OCI-LY1 (cell line): Measurements from ENCODE around the gene STPG1.

Experiments
- H2AFZ ChIP-seq: fragments of 200-600 bp; sonication (generic), shearing (Covaris generic); 2 replicates; pipeline ENCODE4 v1.6.0; 2014; ENCODE audit warnings: antibody characterized with exemption, mild to moderate bottlenecking, low read length
- H3F3A ChIP-seq: fragments of 200-600 bp; sonication (generic), shearing (Covaris generic); 2 replicates; pipeline ENCODE4 v1.6.0; 2014; ENCODE audit warnings: mild to moderate bottlenecking, antibody characterized with exemption, low read length, moderate library complexity; ENCODE audit not compliant: insufficient read depth
- H3K27ac ChIP-seq: fragments of 200-600 bp; sonication (generic); 2 replicates; pipeline ENCODE4 v1.5.1; 2014; ENCODE audit warnings: low read length, mixed run types, mild to moderate bottlenecking, low read depth; ENCODE audit not compliant: poor library complexity, severe bottlenecking
- H3K27me3 ChIP-seq: fragments of 200-600 bp; sonication (generic); 2 replicates; pipeline ENCODE4 v1.6.0; 2014; ENCODE audit warnings: antibody characterized with exemption, mild to moderate bottlenecking, low read length, moderate library complexity; ENCODE audit not compliant: insufficient read depth
- H3K36me3 ChIP-seq: fragments of 200-600 bp; sonication (generic); 2 replicates; pipeline ENCODE4 v1.6.1; 2014; ENCODE audit warnings: mild to moderate bottlenecking, antibody characterized with exemption, low read length, moderate library complexity, mixed read lengths; ENCODE audit not compliant: insufficient read depth
- H3K4me1 ChIP-seq: fragments of 200-600 bp; sonication (generic); 2 replicates; pipeline ENCODE4 v1.5.1; 2014; ENCODE audit warnings: mild to moderate bottlenecking, low read length, moderate library complexity; ENCODE audit not compliant: insufficient read depth, severe bottlenecking
- H3K4me2 ChIP-seq: fragments of 200-600 bp; sonication (generic), shearing (Covaris generic); 2 replicates; pipeline ENCODE4 v1.6.1; 2014; ENCODE audit warnings: low read length
- H3K4me3 ChIP-seq: fragments of 200-600 bp; sonication (generic); 2 replicates; pipeline ENCODE4 v1.5.1; 2014; ENCODE audit warnings: low read length, low read depth, mild to moderate bottlenecking, mixed read lengths; ENCODE audit not compliant: poor library complexity, severe bottlenecking
- H3K79me2 ChIP-seq: fragments of 200-600 bp; shearing (Covaris generic); 2 replicates; pipeline ENCODE4 v1.6.1; 2016; ENCODE audit warnings: mixed run types, low read length, mixed read lengths; ENCODE audit not compliant: insufficient read depth
- H3K9ac ChIP-seq: fragments of 200-600 bp; sonication (generic), shearing (Covaris generic); 2 replicates; pipeline ENCODE4 v1.6.1; 2014; ENCODE audit warnings: mild to moderate bottlenecking, low read length, mixed read lengths
- H3K9me2 ChIP-seq: fragments of 200-600 bp; sonication (generic), shearing (Covaris generic); 2 replicates; pipeline ENCODE4 v1.6.1; 2014; ENCODE audit warnings: low read depth, mild to moderate bottlenecking, low read length, mixed read lengths
- H3K9me3 ChIP-seq: fragments of 200-600 bp; shearing (Covaris generic); 2 replicates; pipeline ENCODE4 v1.6.1; 2014; ENCODE audit warnings: low read length, mixed read lengths
- H4K20me1 ChIP-seq: fragments of 200-600 bp; sonication (generic), shearing (Covaris generic); 2 replicates; pipeline ENCODE4 v1.6.0; 2016; ENCODE audit warnings: mild to moderate bottlenecking, low read length; ENCODE audit not compliant: insufficient read depth
- CTCF ChIP-seq: fragments of 200-600 bp; sonication (generic), shearing (Covaris generic); IDR thresholded peaks from 2 replicates; pipeline ENCODE4 v1.5.1; 2017; ENCODE audit warnings: mild to moderate bottlenecking, antibody characterized with exemption, low read length, moderate library complexity, mixed read lengths
- EZH2 ChIP-seq: fragments of 200-600 bp; sonication (generic), shearing (Covaris generic); IDR thresholded peaks from 2 replicates; pipeline ENCODE4 v1.8.0; 2017; ENCODE audit warnings: borderline replicate concordance, mixed run types, mild to moderate bottlenecking, antibody characterized with exemption, low read length, moderate library complexity, mixed read lengths

STPG1 gene

GRCh38 chr1:24318615-24319311 lies 94.8 kb downstream of the STPG1 start:
- Histone ChIP-seq H3K36me3 (no peaks in the 10 kb centered on the region), H3K27me3 (0 out of 2 replicates have a peak, but pooled peaks cover 3% of the 10 kb centered on the region), H3K9me2 (no peaks in the 10 kb centered on the region), H3K4me1 (peaks cover 26% of the 10 kb centered on the region), H3K79me2 (no peaks in the 10 kb centered on the region), H3K4me3 (no peak overlapping the region), H4K20me1 (no peaks in the 10 kb centered on the region), H3K4me2 (no peak overlapping the region), H2AFZ (no peak overlapping the region), H3F3A (no peaks in the 10 kb centered on the region), H3K27ac (no peak overlapping the region), H3K9ac (no peak overlapping the region), H3K9me3 (no peaks in the 10 kb centered on the region)
- TF ChIP-seq CTCF (no peak), EZH2 (no peak)

- Histone ChIP-seq H3K9me2 (no peaks in the 10 kb centered on the region), H3K4me2 (no peak overlapping the region), H3K36me3 (no peaks in the 10 kb centered on the region), H3K9me3 (no peaks in the 10 kb centered on the region), H4K20me1 (no peaks in the 10 kb centered on the region), H2AFZ (no peak overlapping the region), H3K4me3 (no peak overlapping the region), H3F3A (no peaks in the 10 kb centered on the region), H3K9ac (no peak overlapping the region), H3K27ac (no peak overlapping the region), H3K27me3 (no peaks in the 10 kb centered on the region), H3K4me1 (peaks cover 26% of the 10 kb centered on the region), H3K79me2 (no peaks in the 10 kb centered on the region)
- TF ChIP-seq CTCF, result no peak
These were observed 95.5 kb downstream of the STPG1 start for GRCh38 chr1:24317956-24318614.

GRCh38 chr1:24317081-24317480 lies 96.5 kb downstream of the STPG1 start:
- H2AFZ ChIP-seq, result no peak overlapping the region
- H3K27me3 ChIP-seq, result no peaks in the 10 kb centered on the region
- H3K4me1 ChIP-seq, result peaks cover 18% of the 10 kb centered on the region
- no peak overlapping the region for H3K27ac ChIP-seq
- H3K4me3 ChIP-seq, result no peak overlapping the region
- no peaks in the 10 kb centered on the region for H3F3A ChIP-seq
- H3K9me2 ChIP-seq, result no peaks in the 10 kb centered on the region
- no peaks in the 10 kb centered on the region for H3K79me2 ChIP-seq
- TF ChIP-seq CTCF, result no peak
- TF ChIP-seq EZH2, result no peak
- H3K9ac ChIP-seq, result no peak overlapping the region
- no peaks in the 10 kb centered on the region for H3K9me3 ChIP-seq
- no peak overlapping the region for H3K4me2 ChIP-seq
- H4K20me1 ChIP-seq, result no peaks in the 10 kb centered on the region
- H3K36me3 ChIP-seq, result no peaks in the 10 kb centered on the region
